ENCODE measurements around the gene CKM. TPM values are rescaled to one million over a fixed set of nuclear protein-coding genes. Genes with fewer than 3 reads are reported as not detected.

Gene CKM
- total and polyA plus RNA-seq, 8 donors, result 4.1 to 58.5 (median 10.9) TPM; not detected in 2

- H3K9me3 ChIP-seq, result no peaks in the 10 kb centered on the region
- DNase-seq, result no peak
- intact Hi-C loops (cut with DNase I; ENCODE audit: low total_unique reads), result no loop called here
- TF ChIP-seq POLR2A (IDR thresholded peaks at IDR 0.05), result no peak
- TF ChIP-seq CTCF (IDR thresholded peaks at IDR 0.05), result no peak
- no peak for TF ChIP-seq EP300 (IDR thresholded peaks at IDR 0.05)
- TF ChIP-seq POLR2AphosphoS5 (IDR thresholded peaks at IDR 0.05), result no peak
- H3K4me1 ChIP-seq, result no peaks in the 10 kb centered on the region
- 84 to 95% (median 93%) methylated on average over 6 of the region's 6 CpGs for WGBS, 5 donors
- no peaks in the 10 kb centered on the region for H3K27me3 ChIP-seq
- H3K27ac ChIP-seq, result no peak overlapping the region
- H3K4me3 ChIP-seq, result no peak overlapping the region
- H3K36me3 ChIP-seq, result peaks cover 0 to 61% (median 45%) of the 10 kb centered on the region in 4 donors
Observed at GRCh38 chr19:45262570-45262969, 60.1 kb downstream of the CKM start.

- 91 to 98% (median 96%) methylated on average over 9 to 19 of the region's 19 CpGs for WGBS, 5 donors
- intact Hi-C loops (cut with DNase I; ENCODE audit: low total_unique reads), result no loop called here
- TF ChIP-seq POLR2A (IDR thresholded peaks at IDR 0.05) (no peak), CTCF (IDR thresholded peaks at IDR 0.05) (no peak), EP300 (IDR thresholded peaks at IDR 0.05) (no peak), POLR2AphosphoS5 (IDR thresholded peaks at IDR 0.05) (no peak)
Observed at GRCh38 chr19:45258862-45259261, 63.8 kb downstream of the CKM start.

GRCh38 chr19:45256836-45257235 is 65.8 kb downstream of the CKM start:
- H3K4me3 ChIP-seq, result no peak overlapping the region
- DNase-seq, result no peak
- no peaks in the 10 kb centered on the region for H3K27me3 ChIP-seq
- 96 to 100% (median 98%) methylated on average over 4 of the region's 4 CpGs for WGBS, 5 donors
- no peaks in the 10 kb centered on the region for H3K9me3 ChIP-seq
- intact Hi-C loops (cut with DNase I; ENCODE audit: low total_unique reads), result no loop called here
- TF ChIP-seq CTCF (IDR thresholded peaks at IDR 0.05) (no peak), EP300 (IDR thresholded peaks at IDR 0.05) (no peak), POLR2AphosphoS5 (IDR thresholded peaks at IDR 0.05) (no peak), POLR2A (IDR thresholded peaks at IDR 0.05) (no peak)
- no peak overlapping the region for H3K27ac ChIP-seq
- H3K36me3 ChIP-seq, result peaks cover 0 to 26% (median 19%) of the 10 kb centered on the region in 4 donors
- peaks cover 22 to 32% (median 28%) of the 10 kb centered on the region in 4 donors for H3K4me1 ChIP-seq

More at GRCh38 chr19:45258862-45259261, 63.8 kb downstream of the CKM start:
- no peaks in the 10 kb centered on the region for H3K9me3 ChIP-seq
- no peaks in the 10 kb centered on the region for H3K27me3 ChIP-seq
- H3K4me3 ChIP-seq, result no peak overlapping the region
- H3K36me3 ChIP-seq, result peaks cover 0 to 35% (median 26%) of the 10 kb centered on the region in 4 donors
- H3K27ac ChIP-seq, result no peak overlapping the region
- no peak for DNase-seq
- peaks cover 4 to 12% (median 8%) of the 10 kb centered on the region in 4 donors for H3K4me1 ChIP-seq

Other genes starting within 250 kb of the CKM start
- 10 to 100 TPM in 2 of 5 donors, 1 to 10 TPM in 1, under 1 TPM in 1, not detected in 1; 0.45 to 13.4 (median 7.4) TPM for gene ZNF296, start 246.4 kb downstream of the CKM start, total RNA-seq
- 1 to 10 TPM; 2.7 to 7.0 (median 5.0) TPM for gene ZNF296, start 246.4 kb downstream of the CKM start, polyA plus RNA-seq
- 100 to 1,000 TPM in 1 of 5 donors, 10 to 100 TPM in 2, 1 to 10 TPM in 2; 1.8 to 107 (median 11.2) TPM for gene GEMIN7, start 243.6 kb downstream of the CKM start, total RNA-seq
- gene GEMIN7, start 243.6 kb downstream of the CKM start, polyA plus RNA-seq, result 10 to 100 TPM; 28.2 to 44.3 (median 36.0) TPM
- gene PPP1R37, start 229.7 kb downstream of the CKM start, total RNA-seq, result 100 to 1,000 TPM in 1 of 5 donors, 10 to 100 TPM in 4; 25.7 to 268 (median 55.4) TPM
- 10 to 100 TPM; 32.4 to 95.8 (median 39.7) TPM for gene PPP1R37, start 229.7 kb downstream of the CKM start, polyA plus RNA-seq
- not detected for gene NKPD1, start 161.9 kb downstream of the CKM start, total RNA-seq
- under 1 TPM in 1 of 3 donors, not detected in 2; 0.20 TPM for gene NKPD1, start 161.9 kb downstream of the CKM start, polyA plus RNA-seq
- gene TRAPPC6A, start 144.6 kb downstream of the CKM start, total RNA-seq, result 10 to 100 TPM in 3 of 5 donors, 1 to 10 TPM in 1, not detected in 1; 8.7 to 40.7 (median 27.8) TPM
- gene TRAPPC6A, start 144.6 kb downstream of the CKM start, polyA plus RNA-seq, result 10 to 100 TPM; 53.5 to 59.4 (median 58.1) TPM
- gene BLOC1S3, start 144.1 kb downstream of the CKM start, total RNA-seq, result 10 to 100 TPM in 2 of 5 donors, 1 to 10 TPM in 3; 3.1 to 71.0 (median 8.3) TPM
- 1 to 10 TPM; 3.5 to 7.5 (median 4.3) TPM for gene BLOC1S3, start 144.1 kb downstream of the CKM start, polyA plus RNA-seq
- 10 to 100 TPM in 1 of 5 donors, 1 to 10 TPM in 1, under 1 TPM in 2, not detected in 1; 0.72 to 20.6 (median 1.0) TPM for gene EXOC3L2, start 77.5 kb downstream of the CKM start, total RNA-seq
- gene EXOC3L2, start 77.5 kb downstream of the CKM start, polyA plus RNA-seq, result 1 to 10 TPM; 1.1 to 2.9 (median 1.9) TPM
- 100 to 1,000 TPM in 1 of 5 donors, 10 to 100 TPM in 3, 1 to 10 TPM in 1; 8.8 to 120 (median 21.8) TPM for gene MARK4, start 71.6 kb downstream of the CKM start, total RNA-seq
- 10 to 100 TPM; 12.6 to 16.2 (median 14.6) TPM for gene MARK4, start 71.6 kb downstream of the CKM start, polyA plus RNA-seq
- gene KLC3, start 17.9 kb upstream of the CKM start, total RNA-seq, result under 1 TPM in 1 of 5 donors, not detected in 4; 0.92 TPM
- 1 to 10 TPM in 2 of 3 donors, under 1 TPM in 1; 0.61 to 7.0 (median 1.1) TPM for gene KLC3, start 17.9 kb upstream of the CKM start, polyA plus RNA-seq
- gene ERCC2, start 47.7 kb upstream of the CKM start, total RNA-seq, result 10 to 100 TPM in 3 of 5 donors, 1 to 10 TPM in 2; 5.3 to 77.3 (median 12.0) TPM
- gene ERCC2, start 47.7 kb upstream of the CKM start, polyA plus RNA-seq, result 10 to 100 TPM in 1 of 3 donors, 1 to 10 TPM in 2; 6.2 to 10.5 (median 6.9) TPM
- gene PPP1R13L, start 82.2 kb upstream of the CKM start, total RNA-seq, result 10 to 100 TPM in 3 of 5 donors, 1 to 10 TPM in 2; 2.4 to 44.9 (median 28.0) TPM
- gene PPP1R13L, start 82.2 kb upstream of the CKM start, polyA plus RNA-seq, result 100 to 1,000 TPM in 1 of 3 donors, 10 to 100 TPM in 1, 1 to 10 TPM in 1; 9.2 to 120 (median 11.8) TPM
- 1 to 10 TPM in 2 of 5 donors, under 1 TPM in 1, not detected in 2; 0.55 to 5.9 (median 2.2) TPM for gene POLR1G, start 83.8 kb upstream of the CKM start, total RNA-seq
- gene POLR1G, start 83.8 kb upstream of the CKM start, polyA plus RNA-seq, result 1 to 10 TPM; 1.8 to 7.2 (median 3.4) TPM
- 10 to 100 TPM in 4 of 5 donors, 1 to 10 TPM in 1; 7.8 to 79.3 (median 36.9) TPM for gene ERCC1, start 101.0 kb upstream of the CKM start, total RNA-seq
- gene ERCC1, start 101.0 kb upstream of the CKM start, polyA plus RNA-seq, result 10 to 100 TPM; 53.9 to 66.9 (median 54.6) TPM
- 10 to 100 TPM in 2 of 5 donors, 1 to 10 TPM in 3; 1.2 to 76.8 (median 5.5) TPM for gene FOSB, start 145.1 kb upstream of the CKM start, total RNA-seq
- 10 to 100 TPM in 2 of 3 donors, 1 to 10 TPM in 1; 6.9 to 20.9 (median 11.1) TPM for gene FOSB, start 145.1 kb upstream of the CKM start, polyA plus RNA-seq
- gene RTN2, start 174.2 kb upstream of the CKM start, total RNA-seq, result 10 to 100 TPM in 2 of 5 donors, 1 to 10 TPM in 2, not detected in 1; 2.0 to 37.3 (median 10.6) TPM
- 1 to 10 TPM; 4.7 to 9.3 (median 7.9) TPM for gene RTN2, start 174.2 kb upstream of the CKM start, polyA plus RNA-seq
- 1 to 10 TPM in 1 of 5 donors, under 1 TPM in 1, not detected in 3; 0.92 to 1.6 TPM for gene PPM1N, start 175.6 kb upstream of the CKM start, total RNA-seq
- 1 to 10 TPM; 1.9 to 5.2 (median 4.9) TPM for gene PPM1N, start 175.6 kb upstream of the CKM start, polyA plus RNA-seq
- gene VASP, start 184.6 kb upstream of the CKM start, total RNA-seq, result 100 to 1,000 TPM in 3 of 5 donors, 10 to 100 TPM in 2; 48.4 to 280 (median 119) TPM
- gene VASP, start 184.6 kb upstream of the CKM start, polyA plus RNA-seq, result 100 to 1,000 TPM in 1 of 3 donors, 10 to 100 TPM in 2; 62.8 to 149 (median 76.0) TPM